GM19025 (cell line): Measurements from ENCODE around the gene TMEM186.
"Not testable (repeated sequence)": the region's sequence is repeated elsewhere in the genome, so short reads cannot be mapped to it uniquely, and the experiment has no call there.

Source experiments
- ATAC-seq: cut with Tn5 transposase; IDR thresholded peaks from one replicate; pipeline ENCODE4 v1.9.1; 2021; ENCODE audit warnings: mild to moderate bottlenecking, low read depth, moderate library complexity; ENCODE audit not compliant: unreplicated experiment

Gene TMEM186, protein sequence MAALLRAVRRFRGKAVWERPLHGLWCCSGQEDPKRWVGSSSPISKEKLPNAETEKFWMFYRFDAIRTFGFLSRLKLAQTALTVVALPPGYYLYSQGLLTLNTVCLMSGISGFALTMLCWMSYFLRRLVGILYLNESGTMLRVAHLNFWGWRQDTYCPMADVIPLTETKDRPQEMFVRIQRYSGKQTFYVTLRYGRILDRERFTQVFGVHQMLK

DNA sequence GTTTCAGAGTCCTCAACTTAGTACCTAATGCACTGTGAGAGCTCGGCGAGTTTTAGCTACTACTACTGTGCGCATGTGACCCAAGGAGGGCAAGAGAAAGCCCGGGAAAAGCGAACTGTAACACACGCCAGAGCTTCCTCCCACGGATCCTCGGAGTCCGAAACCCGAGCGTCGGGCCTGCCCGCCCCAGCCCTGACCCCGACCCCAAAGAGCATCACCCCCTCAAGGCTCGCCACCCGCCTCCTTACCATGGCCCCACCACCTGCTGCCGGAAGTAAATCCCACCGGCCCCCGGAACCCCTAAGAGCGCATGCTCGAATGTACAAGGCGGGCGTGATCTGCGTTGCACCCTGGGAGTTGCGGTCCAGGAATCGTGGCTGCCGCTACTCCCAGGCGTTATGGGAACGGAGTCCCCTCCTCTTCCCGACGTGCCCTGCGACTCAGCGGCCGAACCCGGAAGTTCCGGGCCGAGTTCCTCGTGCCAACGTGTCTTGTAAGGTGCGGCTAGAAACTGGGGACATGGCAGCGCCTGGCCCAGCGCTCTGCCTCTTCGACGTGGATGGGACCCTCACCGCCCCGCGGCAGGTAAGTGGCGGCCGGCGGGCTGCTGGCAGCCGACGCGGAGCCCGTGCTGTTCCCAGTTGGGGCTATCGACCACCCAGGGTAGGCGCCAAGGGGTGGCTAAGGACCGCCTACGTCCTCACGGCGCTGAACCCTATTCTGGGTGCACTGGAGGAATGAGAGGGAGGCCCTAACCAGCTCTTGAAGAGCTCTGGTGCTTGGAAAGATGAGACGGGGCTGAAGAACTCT, at the start of gene TMEM186, which contains the start of gene PMM2:
Gene TMEM186 (minus strand): TSS at position 276 of the 810 bp plus-strand sequence. CDS start 25 bp downstream, at position 251.
Gene PMM2 (plus strand): TSS at position 476 of the 810 bp plus-strand sequence. CDS start 44 bp downstream, at position 520.
- peak; percentile 94 for ATAC-seq

DNA sequence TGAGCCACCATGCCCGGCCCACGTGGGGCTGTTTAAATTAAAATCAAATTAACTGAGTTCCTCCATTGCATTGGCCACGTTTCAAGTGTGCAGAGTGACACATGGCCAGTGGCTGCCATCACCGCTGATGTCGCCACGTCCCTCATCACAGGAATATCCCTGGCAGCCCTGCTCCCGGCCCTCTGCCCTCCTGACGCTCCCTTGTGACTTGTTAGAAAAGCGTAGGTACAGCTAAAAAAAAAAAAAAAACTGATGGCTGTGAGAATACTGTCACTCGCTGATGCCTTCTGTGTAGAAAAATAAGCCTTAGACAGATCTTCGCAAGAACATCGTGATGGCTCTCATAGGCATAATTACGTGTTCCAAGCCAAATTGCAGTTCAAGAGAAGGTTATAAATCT, 49.7 kb upstream of the TMEM186 start:
- ATAC-seq, result no peak

DNA sequence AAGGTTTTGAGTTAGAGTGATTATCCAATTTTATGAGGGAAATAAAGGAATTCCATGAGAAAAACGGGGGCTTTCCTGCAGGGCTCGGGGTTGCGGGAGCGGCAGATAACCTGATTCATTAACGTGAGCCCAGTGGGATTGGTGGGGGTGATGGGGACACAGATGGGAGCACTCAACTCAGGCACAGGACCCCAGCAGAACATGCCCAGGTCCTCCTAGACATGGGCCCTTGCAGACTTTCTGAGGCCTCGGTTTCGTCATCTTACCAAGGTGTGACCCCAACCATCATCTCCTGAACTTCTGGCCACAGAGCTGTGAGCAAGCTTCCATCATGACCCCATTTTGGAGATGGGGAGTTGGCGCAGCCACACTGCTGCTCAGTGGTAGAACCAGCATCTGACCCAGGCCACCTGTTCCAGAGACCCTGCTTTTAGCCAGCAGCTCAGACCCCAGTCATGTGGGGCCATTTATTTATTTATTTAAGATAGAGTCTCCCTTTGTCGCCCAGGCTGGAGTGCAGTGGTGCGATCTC, 49.0 kb upstream of the TMEM186 start:
- no peak for ATAC-seq

DNA sequence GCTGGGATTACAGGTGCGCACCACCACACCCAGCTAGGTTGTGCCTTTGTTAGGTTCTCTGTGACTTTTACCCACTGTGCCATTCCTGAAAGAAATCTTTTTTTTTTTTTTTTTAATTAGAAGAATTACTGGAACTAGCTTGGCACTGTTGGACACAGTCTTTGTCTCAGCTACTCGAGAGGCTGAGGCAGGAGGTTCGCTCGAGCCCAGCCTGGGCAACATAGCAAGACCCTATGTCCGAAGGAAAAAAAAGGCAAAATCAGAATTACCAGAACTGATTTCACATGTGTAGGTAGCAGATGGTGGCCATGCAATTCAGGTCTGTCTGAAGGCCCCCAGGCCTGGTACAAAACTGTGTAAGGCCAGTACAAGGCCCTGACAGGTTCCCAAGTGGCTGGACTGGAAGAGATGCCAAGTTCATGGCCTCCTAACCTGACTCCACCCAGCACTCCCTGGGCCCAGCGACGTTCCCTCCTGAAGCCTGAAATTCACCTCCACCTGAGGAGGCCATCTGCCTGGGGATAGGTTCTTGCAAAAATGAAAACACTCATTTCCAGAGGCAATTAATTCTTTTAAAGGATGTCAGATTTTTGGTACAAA, 48.4 kb upstream of the TMEM186 start:
- ATAC-seq, result no peak

DNA sequence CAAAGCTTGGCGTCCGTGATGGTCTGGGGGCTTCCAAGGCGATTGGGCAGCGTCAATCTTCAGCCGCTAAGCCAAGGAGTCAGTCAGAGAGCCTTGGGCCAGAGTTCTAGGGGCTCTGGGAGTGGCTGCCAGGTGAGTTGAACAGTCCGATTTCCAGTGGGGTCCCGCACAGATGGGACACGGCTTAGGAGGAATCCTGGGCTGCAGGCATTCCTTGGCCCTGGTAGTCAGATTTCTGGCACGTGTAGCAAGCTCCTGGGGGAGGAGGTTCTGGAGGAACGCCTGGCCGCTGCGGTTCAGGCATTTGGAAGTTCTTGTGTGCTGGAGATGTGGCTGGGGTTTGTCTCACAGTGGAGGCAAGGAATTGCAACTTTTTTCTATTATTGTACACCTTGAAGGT, 45.9 kb upstream of the TMEM186 start:
- ATAC-seq, result not testable (repeated sequence)

DNA sequence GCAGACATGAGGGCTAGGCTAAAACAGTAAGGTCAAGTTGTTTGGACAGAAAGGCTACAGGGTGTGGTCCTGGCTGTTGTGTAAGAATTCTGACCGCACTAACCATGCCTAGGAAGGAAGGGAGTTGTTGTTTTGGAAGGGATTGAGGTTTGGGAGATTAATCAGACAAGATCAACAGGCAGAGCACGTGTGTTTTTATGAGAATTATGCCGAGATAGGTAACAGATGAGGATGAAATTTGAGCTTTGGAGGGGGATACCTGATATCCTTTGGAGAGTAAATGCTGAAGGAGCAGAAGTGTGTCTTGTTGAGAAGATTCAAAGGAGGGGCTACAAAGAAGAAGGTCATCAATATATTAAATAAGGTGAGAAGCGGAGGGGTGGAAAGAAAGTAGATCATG, 44.6 kb upstream of the TMEM186 start:
- not testable (repeated sequence) for ATAC-seq

DNA sequence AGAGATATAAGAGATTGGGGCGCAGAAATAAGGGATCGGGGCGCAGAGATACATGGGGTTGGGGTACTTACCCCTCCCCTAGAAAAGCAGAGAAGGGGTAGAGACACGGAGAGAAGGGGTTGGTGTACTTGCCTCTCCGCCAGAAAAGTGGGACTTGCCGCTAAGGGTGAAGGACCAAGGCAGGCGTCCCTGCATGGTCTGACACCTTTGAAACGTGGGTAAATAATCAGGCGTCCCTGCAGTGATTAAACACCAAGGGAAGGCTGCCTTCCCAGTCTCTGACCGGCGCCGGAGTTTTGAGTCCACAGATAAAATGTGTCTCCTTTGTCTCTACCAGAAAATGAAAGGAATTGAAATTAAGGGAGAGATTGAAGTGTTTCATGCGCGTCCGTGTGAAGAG, 40.2 kb upstream of the TMEM186 start:
- not testable (repeated sequence) for ATAC-seq

DNA sequence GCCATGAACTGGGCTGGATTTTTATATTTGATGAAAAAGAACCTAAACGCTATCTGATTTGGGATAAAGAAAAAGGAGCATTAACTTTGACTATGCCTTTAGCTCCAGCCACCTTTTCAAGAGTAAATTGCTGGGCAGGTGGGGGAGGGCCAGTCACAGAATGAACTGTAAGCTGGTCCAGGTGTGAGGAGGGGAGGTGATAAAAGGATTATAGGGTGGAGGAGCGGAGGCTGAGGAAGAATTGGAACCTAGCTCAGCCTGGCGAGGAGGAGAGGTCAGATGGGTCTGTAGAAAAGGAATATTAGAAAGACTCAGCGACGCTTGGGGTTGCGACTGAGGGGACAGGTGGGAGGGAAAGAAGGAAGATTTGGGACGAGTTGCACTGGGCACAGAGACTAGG, 39.4 kb upstream of the TMEM186 start:
- ATAC-seq, result not testable (repeated sequence)

DNA sequence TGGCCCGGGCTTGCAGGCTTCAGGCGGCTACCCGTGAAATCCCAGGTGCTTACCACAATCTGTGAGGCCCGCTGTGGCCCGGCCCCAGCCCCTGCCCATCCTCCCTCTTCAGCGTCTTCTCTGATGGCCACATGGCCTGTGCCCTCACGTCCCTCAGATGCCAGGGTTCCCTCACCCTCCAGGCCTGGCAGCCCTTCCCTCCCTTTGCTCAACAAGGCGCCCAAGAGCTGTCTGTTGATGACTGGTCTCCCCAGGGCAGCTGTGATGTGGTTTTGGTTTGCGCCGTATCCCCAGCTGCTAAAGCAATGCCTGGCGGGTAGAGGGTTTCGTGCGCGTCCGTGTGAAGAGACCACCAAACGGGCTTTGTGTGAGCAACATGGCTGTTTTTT, 35.3 kb upstream of the TMEM186 start:
- no peak for ATAC-seq

DNA sequence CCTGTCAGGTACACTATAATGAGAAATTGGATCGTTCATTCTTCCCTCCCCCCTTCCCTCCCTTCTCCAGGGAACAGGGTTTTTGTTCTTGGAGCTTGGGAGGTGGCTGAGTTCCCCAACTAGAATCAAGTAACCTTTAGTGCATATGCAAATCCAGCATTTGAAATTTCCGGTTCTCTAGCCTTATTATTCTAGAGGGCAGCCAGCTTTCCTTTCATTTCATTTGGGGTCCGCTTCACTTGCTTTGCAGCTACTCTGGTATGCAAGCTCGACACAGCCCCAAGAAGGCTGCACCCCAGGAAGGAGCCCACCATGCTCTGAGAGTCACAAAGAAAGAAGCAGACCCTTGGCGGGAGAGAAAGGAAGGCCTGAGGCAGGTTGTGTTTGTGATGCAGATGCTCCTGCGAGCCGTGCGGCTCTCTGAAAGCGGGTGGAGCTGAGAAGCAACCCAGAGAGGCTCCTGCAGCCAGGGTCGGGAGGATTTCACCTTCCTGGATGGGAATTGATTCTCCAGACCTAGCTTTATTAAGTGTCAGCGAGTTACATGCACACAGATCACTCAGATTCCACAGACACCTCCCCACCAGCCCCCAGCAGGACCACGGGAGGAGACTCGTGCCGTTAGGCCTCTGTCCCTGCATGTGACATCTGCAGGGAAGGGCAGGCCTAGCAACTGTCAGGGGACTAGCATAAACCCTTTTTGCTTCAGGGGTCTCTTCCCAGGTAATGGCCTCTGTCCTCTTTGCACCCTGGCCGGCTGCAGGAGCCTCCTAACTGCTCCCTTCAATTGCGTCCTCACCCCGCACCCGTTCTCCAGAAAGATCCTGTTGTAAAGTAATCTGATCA, 34.7 kb upstream of the TMEM186 start:
- ATAC-seq, result no peak

DNA sequence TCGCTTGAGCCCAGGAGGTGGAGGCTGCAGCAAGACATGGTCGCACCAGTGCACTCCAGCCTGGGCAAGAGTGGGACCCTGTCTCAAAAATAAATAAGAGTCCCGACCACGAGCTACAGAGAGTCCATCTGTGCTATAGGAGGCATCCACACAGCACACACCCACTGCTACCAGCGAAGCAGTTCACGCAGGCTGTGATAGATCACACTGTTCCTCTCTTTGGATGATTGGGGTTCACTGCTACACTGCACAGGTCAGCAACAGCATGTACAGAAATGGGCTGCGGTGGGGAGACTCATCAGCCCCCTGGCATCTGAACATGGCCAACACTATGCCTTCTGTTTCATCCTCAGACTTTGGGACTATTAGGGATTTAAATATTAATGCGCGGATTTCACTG, 34.0 kb upstream of the TMEM186 start:
- ATAC-seq, result no peak

DNA sequence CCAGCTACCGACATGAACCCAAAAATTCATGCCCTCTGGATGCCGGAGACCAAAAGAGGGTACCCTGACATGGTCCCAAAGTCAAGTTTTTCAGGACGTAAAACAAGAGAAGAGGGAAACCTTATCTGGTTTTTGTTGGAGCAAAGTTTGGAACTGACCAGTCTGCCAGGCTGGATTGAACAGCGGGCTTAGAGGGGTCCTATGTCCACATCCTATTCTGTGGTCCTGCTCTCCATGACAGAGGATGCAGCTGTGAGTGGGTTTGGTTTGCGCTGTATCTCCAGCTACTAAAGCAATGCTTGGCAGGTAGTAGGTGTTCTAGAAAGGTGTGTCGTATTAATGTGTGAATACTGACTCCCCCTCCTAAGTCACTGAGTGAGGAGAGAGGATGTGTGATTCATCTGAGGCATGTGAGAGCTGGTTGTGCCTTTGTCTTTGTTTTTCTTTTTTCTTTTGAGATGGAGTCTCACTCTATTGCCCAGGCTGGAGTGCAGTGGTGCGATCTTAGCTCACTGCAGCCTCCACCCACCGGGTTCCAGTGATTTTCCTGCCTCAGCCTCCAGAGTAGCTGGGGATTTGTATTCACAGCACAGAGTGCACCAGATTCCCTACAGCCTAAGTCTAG, 31.2 kb upstream of the TMEM186 start:
- ATAC-seq, result no peak

DNA sequence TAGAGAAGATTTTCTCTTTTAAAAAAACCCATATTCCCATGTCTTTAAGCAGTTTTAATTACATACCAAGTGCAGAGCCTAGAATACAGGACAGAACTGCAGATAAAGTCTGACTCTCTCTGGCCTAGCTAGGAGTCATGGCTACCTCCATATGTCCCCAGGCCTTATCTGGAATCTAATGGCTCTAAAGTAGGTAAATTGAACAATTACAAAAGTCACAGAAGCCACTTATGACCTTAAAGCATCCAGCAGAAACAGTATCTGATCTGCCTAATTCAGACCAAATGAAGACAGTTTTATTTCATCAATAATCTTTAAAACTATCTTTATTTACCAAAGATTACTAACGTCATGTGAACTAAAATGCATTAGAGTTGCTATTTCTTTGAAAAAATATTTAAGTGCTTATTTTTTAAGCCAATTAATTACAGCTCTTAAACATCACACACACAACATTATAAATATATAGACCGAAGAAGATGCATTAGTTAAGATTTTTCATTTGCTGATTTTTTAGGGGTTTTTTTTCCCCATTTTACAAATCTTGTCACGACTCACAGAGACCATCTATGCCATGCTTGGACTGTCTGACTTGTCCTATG, 28.9 kb upstream of the TMEM186 start:
- no peak for ATAC-seq

DNA sequence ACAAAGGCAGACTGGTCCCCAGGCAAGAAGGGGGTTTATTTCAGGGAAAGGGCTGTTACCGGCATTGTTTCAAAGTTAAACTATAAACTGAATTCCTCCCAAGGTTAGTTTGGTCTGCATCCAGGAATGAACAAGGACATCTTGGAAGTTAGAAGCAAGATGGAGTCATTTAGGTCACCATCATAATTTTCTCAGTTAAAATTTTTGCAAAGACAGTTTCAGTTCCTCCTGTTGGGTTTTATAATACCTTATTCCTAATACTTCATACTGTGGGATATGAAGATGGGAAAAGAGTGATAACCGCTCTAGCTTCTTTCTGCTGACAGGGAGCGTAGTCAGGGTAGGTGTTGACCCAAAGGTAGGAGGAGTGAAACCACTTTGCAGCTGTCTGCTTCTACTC, 25.0 kb upstream of the TMEM186 start:
- no peak for ATAC-seq

DNA sequence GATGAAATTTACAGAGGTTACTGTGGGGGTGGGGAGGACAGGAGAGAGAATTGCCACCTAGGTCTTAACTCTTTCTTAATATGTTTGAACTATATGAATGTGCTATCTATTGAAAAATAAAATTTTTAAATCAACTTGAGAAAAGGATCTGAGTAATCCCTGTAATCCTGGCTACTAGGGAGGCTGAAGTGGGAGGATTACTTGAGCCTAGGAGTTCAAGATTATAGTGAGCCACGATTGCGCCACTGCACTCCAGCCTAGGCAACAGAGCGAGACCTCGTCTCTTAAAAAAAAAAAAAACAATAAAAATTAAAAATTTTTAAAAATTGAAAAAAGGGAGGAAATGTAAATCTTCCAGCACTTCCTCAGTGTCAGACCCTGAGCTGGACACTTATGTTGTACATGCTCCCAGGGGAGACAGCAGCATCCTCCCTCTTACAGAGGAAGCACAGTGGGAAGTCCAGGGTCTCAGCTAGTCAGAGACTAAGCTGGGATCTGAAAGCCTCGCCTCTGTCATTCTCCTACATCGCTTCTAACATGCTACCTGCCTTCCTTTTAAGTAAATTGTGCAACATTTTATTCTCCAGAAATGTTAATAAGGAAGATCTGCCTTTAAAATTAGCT, 22.1 kb upstream of the TMEM186 start:
- ATAC-seq, result no peak

DNA sequence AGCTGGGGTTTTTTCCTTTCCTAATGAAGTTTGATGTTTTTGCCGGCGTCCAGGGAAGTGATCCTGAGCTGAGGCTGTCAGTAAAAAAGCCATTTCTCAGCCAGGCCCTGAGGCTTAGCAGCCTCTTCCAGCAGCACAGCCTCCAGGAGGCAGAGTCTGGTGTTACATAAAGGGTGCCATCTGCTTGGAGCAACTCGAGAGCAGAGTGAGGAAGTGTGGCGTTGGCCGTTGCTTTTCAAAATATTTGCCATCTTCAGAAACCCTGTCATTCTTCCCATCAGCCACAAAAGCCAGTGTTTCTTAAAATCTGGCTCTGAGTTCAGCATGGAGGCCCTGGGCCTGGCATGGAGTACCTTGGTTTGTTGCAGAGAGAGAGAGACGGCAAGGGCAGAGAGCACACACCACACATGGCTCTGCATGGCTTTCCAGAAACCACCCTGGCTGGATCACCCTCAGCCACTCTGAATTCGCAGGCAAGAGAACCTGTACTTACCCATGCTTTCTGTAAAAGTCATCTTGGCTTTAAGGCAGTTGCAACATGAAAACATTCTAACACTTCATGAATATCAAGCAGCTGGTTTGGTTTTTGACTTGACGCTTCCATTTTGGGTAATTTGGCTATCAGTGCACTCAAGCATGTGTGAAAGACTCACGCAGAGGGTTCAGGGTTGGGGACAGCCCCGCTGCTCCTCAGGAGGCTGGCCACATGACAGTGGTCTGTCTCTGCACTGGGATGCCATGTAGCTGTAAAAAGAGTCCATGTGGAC, 21.2 kb upstream of the TMEM186 start:
- peak; percentile 83 for ATAC-seq

DNA sequence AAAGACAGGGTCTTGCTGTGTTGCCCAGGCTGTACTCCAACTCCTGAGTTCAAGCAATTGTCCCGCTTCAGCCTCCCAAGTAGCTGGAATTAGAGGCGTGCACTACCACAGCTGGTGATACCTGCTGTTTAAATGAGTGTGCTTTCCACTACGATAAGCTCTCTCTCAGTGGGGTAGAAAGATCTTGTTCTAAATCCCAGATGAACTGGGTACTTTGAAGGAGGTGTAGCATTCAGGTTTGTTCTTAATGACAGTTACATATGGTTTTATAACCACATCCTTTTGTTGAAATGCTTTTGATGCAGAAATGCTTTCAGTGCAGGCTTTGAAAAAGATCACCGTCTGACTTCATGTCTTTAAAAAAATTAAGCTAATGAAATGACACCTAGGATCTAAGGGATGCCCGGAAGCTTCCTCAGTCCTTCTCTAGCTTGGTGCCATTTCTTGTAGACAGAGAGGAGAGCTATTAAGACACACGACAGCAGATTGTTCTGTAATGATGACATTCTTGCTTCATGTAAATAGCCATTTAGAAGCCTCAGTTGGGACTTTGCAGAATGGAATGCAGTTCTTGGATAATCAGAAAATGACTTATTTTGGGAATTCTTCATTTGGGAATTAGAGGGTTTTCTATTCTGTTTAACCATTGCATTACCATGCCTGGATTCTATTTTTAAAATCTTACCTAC, 19.7 kb upstream of the TMEM186 start:
- ATAC-seq, result no peak
